Measurements from ENCODE around the gene MAST3. TPM values are rescaled to one million over a fixed set of nuclear protein-coding genes. Genes with fewer than 3 reads are reported as not detected.

Gene MAST3
- total and polyA plus RNA-seq, 2 of the 13 experiments (the other 11 are each of a cell fraction or from before 2014, with no cell fraction given) = 4.1 to 4.6 TPM

- TF ChIP-seq ZNF281 (CRISPR knock-in tag; IDR thresholded peaks at IDR 0.05; ENCODE audit: borderline replicate concordance) (no peak), KLF16 (CRISPR knock-in tag; IDR thresholded peaks at IDR 0.05) (no peak), THYN1 (CRISPR knock-in tag; IDR thresholded peaks at IDR 0.05; ENCODE audit: borderline replicate concordance, low read depth) (no peak), ZNF660 (CRISPR knock-in tag; IDR thresholded peaks at IDR 0.05; ENCODE audit: borderline replicate concordance, low read depth) (no peak), ZFAT (CRISPR knock-in tag; conservative IDR thresholded peaks at IDR 0.05) (no peak), ZBTB4 (CRISPR knock-in tag; IDR thresholded peaks at IDR 0.05; ENCODE audit: borderline replicate concordance) (no peak; the same call in 1 of the 2 replicates), RBM39 (IDR thresholded peaks at IDR 0.05; ENCODE audit: low read depth, low read length, poor library complexity, severe bottlenecking) (no peak), RFX5 (IDR thresholded peaks at IDR 0.05; ENCODE audit: low read depth, low read length) (no peak), NR2F2 (IDR thresholded peaks at IDR 0.05; ENCODE audit: borderline replicate concordance, low read depth) (no peak; the same call in 1 of the 2 replicates), GZF1 (CRISPR knock-in tag; IDR thresholded peaks at IDR 0.05) (no peak), THRA (CRISPR knock-in tag; IDR thresholded peaks at IDR 0.05; ENCODE audit: borderline replicate concordance) (no peak), U2AF2 (IDR thresholded peaks at IDR 0.05; ENCODE audit: low read depth, low read length) (no peak), MEIS2 (CRISPR knock-in tag; IDR thresholded peaks at IDR 0.05) (peak; percentile 49; the same call in 1 of the 2 replicates), MAFG (CRISPR knock-in tag; IDR thresholded peaks at IDR 0.05) (no peak), ARID4A (CRISPR knock-in tag; IDR thresholded peaks at IDR 0.05; ENCODE audit: borderline replicate concordance) (peak; percentile 5; the same call in 1 of the 2 replicates), HNRNPK (IDR thresholded peaks at IDR 0.05; ENCODE audit: low read depth, low read length, poor library complexity, severe bottlenecking) (no peak)
Measured at GRCh38 chr19:18152817-18153555, 55.4 kb downstream of the MAST3 start, which contains the start of gene PIK3R2 (continued).

Data from HepG2 (cell line).